Skeletal muscle tissue (tissue), 4 donors: ENCODE results near the gene RIMBP2. TPM values are rescaled to one million over a fixed set of nuclear protein-coding genes. Genes with fewer than 3 reads are reported as not detected.

Experiments
- H3K27ac ChIP-seq: one replicate; pipeline ENCODE4 v1.7.0; 2013; ENCODE audit warnings: mild to moderate bottlenecking, low read depth, low read length, inconsistent platforms
- H3K27me3 ChIP-seq, 3 donors: one replicate each; pipeline ENCODE4 v1.7.0; 2013; ENCODE audit warnings: low read length in 3 of 3; ENCODE audit not compliant: control insufficient read depth in 3 of 3, insufficient read depth in 3 of 3
- H3K36me3 ChIP-seq, 3 donors: one replicate each; pipeline ENCODE4 v1.7.0; 2013; ENCODE audit warnings: low read length in 3 of 3; ENCODE audit not compliant: control insufficient read depth in 3 of 3, insufficient read depth in 3 of 3
- H3K4me1 ChIP-seq, 3 donors: one replicate each; pipeline ENCODE4 v1.7.0; 2013; ENCODE audit warnings: low read length in 3 of 3, mild to moderate bottlenecking in 3 of 3; ENCODE audit not compliant: control insufficient read depth in 3 of 3, insufficient read depth in 3 of 3
- H3K4me3 ChIP-seq, 3 donors: one replicate each; pipeline ENCODE4 v1.7.0; 2013; ENCODE audit warnings: low read length in 3 of 3
- H3K9ac ChIP-seq, 3 donors: one replicate each; pipeline ENCODE4 v1.7.0; 2013; ENCODE audit warnings: low read length in 3 of 3, mild to moderate bottlenecking in 3 of 3, moderate library complexity in 2 of 3, low read depth in 1 of 3
- H3K9me3 ChIP-seq, 3 donors: one replicate each; pipeline ENCODE4 v1.7.0; 2013; ENCODE audit warnings: low read length in 3 of 3; ENCODE audit not compliant: control insufficient read depth in 3 of 3
- total RNA-seq: library from RNA; depleted of rRNA; stranded (reverse); fragments of >200 nt; gene quantifications from one replicate; pipeline ENCODE4 v1.2.3, GENCODE V29; 2014
- donor health status: Osteomylitis.

Gene RIMBP2
- total RNA-seq, 1 donor from 2014 or later, result 2.6 TPM

DNA sequence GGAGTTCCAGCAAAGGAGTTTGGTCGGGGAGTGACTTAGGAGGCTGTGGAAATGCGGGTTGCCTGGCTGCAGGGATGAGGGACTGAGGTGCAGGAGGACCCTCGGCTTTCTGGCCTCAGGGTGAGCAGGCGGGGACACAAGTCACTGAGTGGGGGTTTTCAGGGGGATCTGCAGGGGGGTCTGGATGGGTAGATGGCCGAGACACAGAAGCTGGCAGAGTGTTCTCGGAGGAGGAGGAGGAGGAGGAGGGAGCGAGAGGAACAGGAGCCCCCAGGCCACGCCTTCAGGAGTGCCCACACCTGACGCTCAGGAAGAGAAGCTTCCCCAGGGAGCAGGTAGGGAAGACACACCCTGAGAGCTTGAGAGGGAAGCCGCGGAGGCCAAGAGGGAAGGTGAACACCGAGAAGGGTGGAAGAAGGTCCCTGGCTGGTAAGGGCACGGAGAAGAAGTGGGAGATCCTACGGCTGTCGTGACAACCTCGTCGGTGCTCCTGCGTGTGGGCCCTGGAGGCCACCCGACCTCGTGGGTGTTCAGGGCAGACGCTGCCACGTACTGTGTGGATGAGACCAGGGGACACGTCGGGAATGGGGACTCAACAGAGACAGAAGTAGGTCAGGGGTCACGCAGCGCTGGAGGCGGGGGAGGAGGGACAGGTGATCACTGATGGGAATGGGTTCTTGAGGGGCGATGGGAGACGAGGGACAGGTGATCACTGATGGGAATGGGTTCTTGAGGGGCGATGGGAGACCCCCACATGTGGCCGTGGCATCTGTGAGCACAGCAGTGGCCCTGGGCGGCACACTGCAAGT, 269.0 kb downstream of the RIMBP2 start:
- H3K27me3 ChIP-seq, result peaks cover 0 to 17% (median 10%) of the 10 kb centered on the region in 3 donors
- H3K36me3 ChIP-seq, result no peaks in the 10 kb centered on the region
- no peak overlapping the region for H3K9ac ChIP-seq
- H3K4me3 ChIP-seq, result no peak overlapping the region
- H3K4me1 ChIP-seq, result no peaks in the 10 kb centered on the region
- no peak overlapping the region for H3K27ac ChIP-seq
- no peaks in the 10 kb centered on the region for H3K9me3 ChIP-seq

DNA sequence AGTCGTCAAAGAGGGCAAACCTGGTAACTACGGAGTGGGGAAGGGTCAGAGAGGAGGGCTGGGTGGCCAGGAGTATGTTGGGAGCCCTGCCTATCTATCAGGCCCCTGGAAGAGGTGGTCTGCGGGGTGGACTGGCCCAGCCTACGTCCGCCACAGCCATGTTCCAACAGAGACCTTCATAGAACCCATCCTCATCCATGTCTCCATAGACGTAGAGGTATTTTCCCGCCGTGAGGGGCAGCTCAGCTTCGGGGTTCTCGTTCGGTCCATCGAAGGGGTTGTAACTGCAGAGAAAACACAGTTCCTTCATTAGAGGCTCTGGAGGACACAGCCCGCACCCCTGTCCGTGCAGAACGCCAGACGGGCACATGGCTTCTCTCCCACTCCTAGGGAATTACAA, 271.1 kb downstream of the RIMBP2 start:
- no peak overlapping the region for H3K4me3 ChIP-seq
- H3K36me3 ChIP-seq, result no peaks in the 10 kb centered on the region
- no peaks in the 10 kb centered on the region for H3K9me3 ChIP-seq
- H3K4me1 ChIP-seq, result no peaks in the 10 kb centered on the region
- H3K27me3 ChIP-seq, result peaks cover 0 to 14% (median 3%) of the 10 kb centered on the region in 3 donors
- H3K27ac ChIP-seq, result no peak overlapping the region
- no peak overlapping the region for H3K9ac ChIP-seq

DNA sequence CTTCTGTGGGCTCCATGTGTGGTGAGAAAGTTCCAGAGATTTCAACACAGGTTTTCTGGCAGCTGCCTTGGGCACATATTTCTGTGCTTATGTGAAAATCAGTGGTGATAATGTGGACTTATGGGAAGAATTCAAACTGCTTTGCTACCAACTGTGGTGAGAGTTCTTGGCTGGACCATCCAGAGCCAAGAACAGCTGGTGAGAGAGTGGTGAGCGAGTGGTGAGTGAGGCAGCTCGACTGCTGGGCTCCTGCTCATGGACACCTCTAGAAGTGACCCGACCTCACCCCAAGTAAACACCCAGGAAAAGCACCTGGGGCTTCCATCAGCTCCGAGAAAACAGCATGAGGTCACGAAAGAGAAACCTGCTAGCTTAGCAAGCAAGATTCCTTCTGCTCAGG, 272.0 kb downstream of the RIMBP2 start:
- Histone ChIP-seq H3K9ac (no peak overlapping the region), H3K4me3 (no peak overlapping the region), H3K9me3 (no peaks in the 10 kb centered on the region), H3K36me3 (no peaks in the 10 kb centered on the region), H3K27ac (no peak overlapping the region), H3K4me1 (no peaks in the 10 kb centered on the region), H3K27me3 (peaks cover 0 to 14% (median 3%) of the 10 kb centered on the region in 3 donors)

DNA sequence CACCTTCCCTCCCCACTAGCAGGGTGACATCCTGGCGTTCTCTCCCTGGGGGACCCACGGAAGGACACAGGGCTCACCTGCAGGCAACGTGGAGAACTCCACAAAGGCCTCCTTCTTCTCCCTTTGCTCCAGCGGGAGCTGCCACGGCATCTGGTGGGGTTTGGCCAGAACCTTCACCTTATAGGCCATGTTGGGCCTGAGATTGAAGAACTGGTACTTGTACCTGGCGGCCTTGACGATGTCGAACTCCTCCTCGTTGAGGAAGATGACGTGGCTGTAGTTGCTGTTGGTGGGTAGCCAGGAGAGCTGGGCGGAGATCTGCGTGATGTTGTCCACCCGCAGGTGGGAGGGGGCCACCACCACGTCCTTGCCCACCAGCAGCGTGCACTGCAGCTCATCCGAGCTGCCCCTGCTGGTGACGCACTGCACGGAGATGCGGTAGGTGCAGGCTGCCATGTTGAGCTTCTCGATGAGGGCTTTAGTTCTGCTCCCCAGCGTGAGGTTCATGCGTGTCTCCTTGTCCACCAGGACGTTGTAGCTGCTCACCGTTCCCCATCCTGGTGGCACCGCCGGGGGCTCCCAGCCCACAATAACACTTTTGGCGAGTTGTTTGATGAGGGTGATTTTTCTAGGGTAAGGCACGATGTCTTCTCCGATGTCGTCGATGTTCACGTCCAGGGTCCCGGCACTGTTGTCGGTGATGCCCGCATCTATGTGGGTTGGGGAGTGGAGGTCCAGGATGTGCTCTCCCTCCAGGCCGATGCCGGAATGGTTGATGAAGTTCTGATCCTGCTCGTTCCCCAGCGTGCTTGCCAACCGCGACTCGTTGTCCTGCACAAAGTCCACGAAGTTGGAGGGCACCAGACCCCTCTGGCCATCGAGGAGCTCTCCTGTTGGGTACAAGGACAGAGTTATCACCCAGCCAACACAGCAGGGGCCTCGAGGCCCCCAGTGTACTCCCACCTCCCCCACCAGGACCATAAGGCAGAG, 274.0 kb downstream of the RIMBP2 start:
- Histone ChIP-seq H3K27ac (no peak overlapping the region), H3K27me3 (peaks cover 0 to 10% (median 3%) of the 10 kb centered on the region in 3 donors), H3K4me1 (no peaks in the 10 kb centered on the region), H3K9me3 (no peaks in the 10 kb centered on the region), H3K9ac (no peak overlapping the region), H3K4me3 (no peak overlapping the region), H3K36me3 (no peaks in the 10 kb centered on the region)

DNA sequence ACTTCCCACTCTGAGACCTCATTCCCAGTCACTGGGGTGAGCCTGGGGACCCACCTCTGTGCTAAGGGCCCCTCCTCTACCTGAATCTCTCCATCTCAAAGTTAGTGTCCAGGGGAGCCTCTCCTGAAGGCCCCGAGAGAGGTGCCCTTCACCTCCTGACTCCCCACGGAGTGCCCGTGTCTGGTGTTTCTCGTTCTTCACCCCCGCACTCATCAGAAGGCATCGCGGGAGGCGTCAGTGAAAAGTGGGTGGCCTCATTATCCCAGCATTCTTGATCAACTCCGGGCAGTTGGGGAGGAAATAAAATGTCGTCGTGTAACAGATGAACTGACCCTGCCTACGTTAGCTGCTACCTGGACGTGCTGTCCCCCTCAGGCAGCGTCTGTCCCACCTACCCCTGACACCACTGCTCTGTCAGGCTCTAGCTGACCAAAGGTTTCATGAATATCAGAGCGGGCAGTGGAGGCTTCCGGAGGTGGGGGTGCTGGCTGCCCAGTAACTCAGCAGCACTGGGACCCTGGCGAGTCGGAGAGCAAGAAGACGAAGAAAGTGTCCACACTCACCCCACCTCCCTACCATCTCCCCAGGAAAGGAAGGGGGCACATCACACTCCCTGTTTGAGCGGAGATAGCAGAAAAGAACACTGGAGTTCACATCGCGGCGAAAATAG, 275.6 kb downstream of the RIMBP2 start:
- peaks cover 0 to 5% (median 3%) of the 10 kb centered on the region in 3 donors for H3K27me3 ChIP-seq
- H3K4me3 ChIP-seq, result no peak overlapping the region
- no peaks in the 10 kb centered on the region for H3K36me3 ChIP-seq
- H3K9me3 ChIP-seq, result no peaks in the 10 kb centered on the region
- H3K27ac ChIP-seq, result no peak overlapping the region
- no peaks in the 10 kb centered on the region for H3K4me1 ChIP-seq
- no peak overlapping the region for H3K9ac ChIP-seq

DNA sequence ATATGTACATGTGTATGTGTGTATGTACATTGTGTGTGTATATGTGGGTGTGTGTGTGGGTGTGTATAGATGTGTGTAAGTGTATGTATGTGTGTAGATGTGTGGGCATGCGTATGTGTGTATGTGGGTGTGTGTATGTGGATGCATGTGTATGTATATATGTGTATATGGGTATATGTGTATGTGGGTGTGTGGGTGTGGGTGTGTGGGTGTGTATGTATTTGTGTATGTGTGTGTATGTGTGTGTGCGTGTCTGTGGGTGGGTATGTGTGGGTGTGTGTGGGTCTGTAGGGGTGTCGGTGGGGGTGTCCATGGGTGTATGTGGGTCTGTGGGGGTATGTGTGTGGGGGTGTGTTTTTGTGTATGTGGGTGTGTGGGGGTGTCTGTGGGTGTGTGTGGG, 276.8 kb downstream of the RIMBP2 start:
- Histone ChIP-seq H3K4me1 (no peaks in the 10 kb centered on the region), H3K27ac (no peak overlapping the region), H3K9ac (no peak overlapping the region), H3K9me3 (no peaks in the 10 kb centered on the region), H3K27me3 (peaks cover 0 to 5% (median 0%) of the 10 kb centered on the region in 3 donors), H3K36me3 (no peaks in the 10 kb centered on the region), H3K4me3 (no peak overlapping the region)

DNA sequence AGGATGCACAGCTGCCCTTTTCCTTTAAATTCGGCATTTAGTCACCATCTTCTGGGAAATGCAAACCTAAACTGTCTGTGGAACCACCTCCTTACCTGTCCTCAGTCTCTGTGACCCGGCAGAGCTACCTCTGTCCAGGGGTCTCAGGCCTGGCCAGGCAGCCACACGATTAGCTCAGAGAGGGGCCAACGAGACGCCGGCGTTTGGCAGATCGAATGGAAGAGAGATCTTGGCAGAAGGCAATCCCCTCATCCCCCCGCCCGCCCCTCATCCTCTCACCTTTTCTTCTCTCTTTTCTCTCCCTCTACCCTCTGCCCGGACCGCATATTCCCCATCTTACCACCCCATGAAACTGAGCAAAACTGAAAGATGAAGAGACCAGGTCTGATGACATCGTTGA, 277.4 kb downstream of the RIMBP2 start:
- no peak overlapping the region for H3K27ac ChIP-seq
- peaks cover 0 to 5% (median 0%) of the 10 kb centered on the region in 3 donors for H3K27me3 ChIP-seq
- no peak overlapping the region for H3K4me3 ChIP-seq
- no peaks in the 10 kb centered on the region for H3K9me3 ChIP-seq
- H3K4me1 ChIP-seq, result no peaks in the 10 kb centered on the region
- H3K9ac ChIP-seq, result no peak overlapping the region
- no peaks in the 10 kb centered on the region for H3K36me3 ChIP-seq

DNA sequence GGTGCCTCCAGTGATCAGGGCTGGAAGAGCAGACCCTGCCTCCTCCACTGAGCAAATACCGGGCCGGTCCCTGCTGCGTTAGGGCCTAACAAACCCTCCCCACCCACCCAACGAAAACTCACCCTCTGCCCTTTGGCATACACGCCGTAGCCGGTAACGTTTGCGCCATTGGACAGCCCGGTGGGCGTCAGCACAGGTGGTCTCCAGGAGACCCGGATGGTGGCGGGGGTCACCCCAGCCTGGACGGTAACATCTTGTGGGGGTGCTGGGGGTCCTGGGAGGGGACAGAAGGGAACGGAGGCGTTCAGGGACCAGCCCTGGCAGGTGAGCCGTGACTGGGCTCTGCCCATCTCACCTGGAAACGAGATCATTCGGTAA, 277.9 kb downstream of the RIMBP2 start:
- H3K9me3 ChIP-seq, result peaks cover 0 to 1% (median 1%) of the 10 kb centered on the region in 3 donors
- H3K9ac ChIP-seq, result no peak overlapping the region
- no peak overlapping the region for H3K27ac ChIP-seq
- H3K4me3 ChIP-seq, result no peak overlapping the region
- no peaks in the 10 kb centered on the region for H3K36me3 ChIP-seq
- H3K4me1 ChIP-seq, result no peaks in the 10 kb centered on the region
- peaks cover 0 to under 1% (median 0%) of the 10 kb centered on the region in 3 donors for H3K27me3 ChIP-seq

DNA sequence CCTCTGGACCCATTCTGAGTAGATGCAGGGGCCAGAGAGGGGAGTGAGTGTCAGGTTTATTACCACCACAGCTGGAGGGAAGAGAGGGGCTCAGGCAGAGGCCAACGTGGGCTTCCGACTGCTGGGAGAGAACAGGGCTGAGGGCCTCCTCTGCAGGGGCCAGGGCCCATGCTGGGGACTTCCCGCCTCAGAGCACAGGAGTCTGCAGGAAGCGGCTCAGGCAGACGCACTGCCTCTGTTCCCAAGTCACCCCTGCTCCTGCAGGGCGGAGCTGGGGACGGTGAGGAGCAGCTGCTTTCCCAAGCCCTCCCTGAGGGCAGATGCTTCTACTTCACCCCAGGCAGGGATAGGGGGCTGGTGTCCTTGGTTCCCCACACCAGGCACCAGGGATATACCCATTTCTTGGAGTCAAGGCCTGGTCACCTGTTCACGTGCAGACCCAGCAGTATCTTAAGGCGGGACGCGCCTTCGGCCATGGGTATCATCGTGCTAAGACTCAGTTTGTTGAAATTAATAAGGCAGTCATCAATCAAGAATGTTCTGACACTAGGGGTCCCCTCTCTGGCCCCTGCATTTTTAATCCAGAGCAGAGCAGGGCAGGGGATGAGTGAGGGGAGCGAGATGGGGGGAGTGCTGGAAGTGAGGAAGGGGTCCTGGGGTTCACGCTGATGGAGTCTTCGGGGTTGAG, 278.4 kb downstream of the RIMBP2 start:
- Histone ChIP-seq H3K9ac (no peak overlapping the region), H3K4me3 (no peak overlapping the region), H3K4me1 (no peaks in the 10 kb centered on the region), H3K27me3 (no peaks in the 10 kb centered on the region), H3K9me3 (peaks cover 0 to 3% (median 3%) of the 10 kb centered on the region in 3 donors), H3K36me3 (no peaks in the 10 kb centered on the region), H3K27ac (no peak overlapping the region)
